ENCODE data around the gene SINHCAF.
"Not testable (repeated sequence)": the region's sequence is repeated elsewhere in the genome, so short reads cannot be mapped to it uniquely, and the experiment has no call there.

SINHCAF gene

DNA sequence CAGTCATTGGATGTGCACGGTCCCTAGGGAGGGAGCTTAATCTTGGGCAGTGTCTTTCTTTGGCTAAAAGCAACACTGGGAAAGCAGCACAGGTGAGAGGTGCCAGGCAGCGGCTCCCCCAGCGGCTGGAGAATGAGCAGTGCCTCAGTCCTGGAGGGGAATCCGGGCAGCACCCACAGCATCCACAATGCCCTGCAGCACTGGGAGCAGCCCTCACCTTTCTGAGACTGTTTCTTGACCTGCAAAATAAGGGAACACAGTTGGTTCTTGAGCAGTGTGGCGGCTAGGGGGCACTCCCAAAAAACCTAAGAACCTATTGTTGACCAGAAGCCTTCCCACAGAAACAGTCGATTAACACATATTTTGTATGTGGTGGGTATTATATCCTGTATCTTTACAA is 75.8 kb downstream of the SINHCAF start:
- no peak for DNase-seq
- H3K27me3 ChIP-seq (replicated peaks), result no peaks in the 10 kb centered on the region
- TF ChIP-seq, protein P1, sequence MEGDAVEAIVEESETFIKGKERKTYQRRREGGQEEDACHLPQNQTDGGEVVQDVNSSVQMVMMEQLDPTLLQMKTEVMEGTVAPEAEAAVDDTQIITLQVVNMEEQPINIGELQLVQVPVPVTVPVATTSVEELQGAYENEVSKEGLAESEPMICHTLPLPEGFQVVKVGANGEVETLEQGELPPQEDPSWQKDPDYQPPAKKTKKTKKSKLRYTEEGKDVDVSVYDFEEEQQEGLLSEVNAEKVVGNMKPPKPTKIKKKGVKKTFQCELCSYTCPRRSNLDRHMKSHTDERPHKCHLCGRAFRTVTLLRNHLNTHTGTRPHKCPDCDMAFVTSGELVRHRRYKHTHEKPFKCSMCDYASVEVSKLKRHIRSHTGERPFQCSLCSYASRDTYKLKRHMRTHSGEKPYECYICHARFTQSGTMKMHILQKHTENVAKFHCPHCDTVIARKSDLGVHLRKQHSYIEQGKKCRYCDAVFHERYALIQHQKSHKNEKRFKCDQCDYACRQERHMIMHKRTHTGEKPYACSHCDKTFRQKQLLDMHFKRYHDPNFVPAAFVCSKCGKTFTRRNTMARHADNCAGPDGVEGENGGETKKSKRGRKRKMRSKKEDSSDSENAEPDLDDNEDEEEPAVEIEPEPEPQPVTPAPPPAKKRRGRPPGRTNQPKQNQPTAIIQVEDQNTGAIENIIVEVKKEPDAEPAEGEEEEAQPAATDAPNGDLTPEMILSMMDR (IDR thresholded peaks at IDR 0.05; ENCODE audit: low read depth, low read length, missing control alignments), result no peak
- no peaks in the 10 kb centered on the region for H3K36me3 ChIP-seq (replicated peaks)
- no peak overlapping the region for H3K4me3 ChIP-seq (ENCODE audit: low read depth, low read length)
- in situ Hi-C loops (cut with HindIII; ENCODE audit: low pct_ligation_motif_present, low sequenced_read_pairs), result no loop called here
- H3K27ac ChIP-seq, result no peak overlapping the region

DNA sequence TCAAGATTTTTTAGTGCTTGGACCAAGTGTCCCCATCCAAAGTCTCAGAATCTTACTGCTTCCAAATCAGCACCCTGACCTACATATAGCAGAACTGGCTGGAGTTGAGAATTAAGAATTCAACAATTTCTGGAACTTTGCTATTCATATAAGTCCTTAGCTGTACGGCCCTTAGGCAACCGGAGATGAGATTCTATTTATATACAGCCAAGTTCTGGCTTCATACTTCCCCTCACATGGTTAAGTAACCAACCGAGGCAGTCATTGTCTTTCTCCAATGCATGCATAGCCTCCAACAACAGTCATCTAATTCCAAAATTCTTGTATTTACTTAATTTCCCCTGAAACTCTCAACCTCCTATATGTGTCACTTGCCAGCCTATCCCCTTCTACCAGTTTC is 76.6 kb downstream of the SINHCAF start:
- TF ChIP-seq, protein P1 (IDR thresholded peaks at IDR 0.05; ENCODE audit: low read depth, low read length, missing control alignments), result no peak
- in situ Hi-C loops (cut with HindIII; ENCODE audit: low pct_ligation_motif_present, low sequenced_read_pairs), result no loop called here
- Histone ChIP-seq H3K27me3 (replicated peaks) (no peaks in the 10 kb centered on the region), H3K4me3 (ENCODE audit: low read depth, low read length) (no peak overlapping the region), H3K27ac (no peak overlapping the region), H3K36me3 (replicated peaks) (no peaks in the 10 kb centered on the region)
- DNase-seq, result no peak

DNA sequence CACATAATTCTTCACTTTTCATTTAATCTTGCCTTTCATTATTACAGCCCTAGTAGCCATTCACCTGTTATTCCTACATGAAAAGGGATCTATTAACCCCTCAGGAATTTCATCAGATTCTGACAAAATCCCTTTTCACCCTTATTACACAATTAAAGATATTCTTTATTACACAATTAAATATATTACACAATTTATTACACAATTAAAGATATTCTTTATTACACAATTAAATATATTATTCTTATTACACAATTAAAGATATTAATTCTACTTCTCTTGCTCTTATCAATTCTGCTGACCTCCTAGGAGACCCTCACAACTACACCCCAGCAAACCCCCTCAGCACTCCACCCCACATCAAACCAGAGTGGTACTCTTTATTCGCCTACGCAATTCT is 77.1 kb downstream of the SINHCAF start:
- DNase-seq, result no peak
- Histone ChIP-seq H3K27ac (no peak overlapping the region), H3K4me3 (ENCODE audit: low read depth, low read length) (no peak overlapping the region), H3K27me3 (replicated peaks) (no peaks in the 10 kb centered on the region), H3K36me3 (replicated peaks) (no peaks in the 10 kb centered on the region)
- TF ChIP-seq, protein P1 (IDR thresholded peaks at IDR 0.05; ENCODE audit: low read depth, low read length, missing control alignments), result no peak
- in situ Hi-C loops (cut with HindIII; ENCODE audit: low pct_ligation_motif_present, low sequenced_read_pairs), result no loop called here

DNA sequence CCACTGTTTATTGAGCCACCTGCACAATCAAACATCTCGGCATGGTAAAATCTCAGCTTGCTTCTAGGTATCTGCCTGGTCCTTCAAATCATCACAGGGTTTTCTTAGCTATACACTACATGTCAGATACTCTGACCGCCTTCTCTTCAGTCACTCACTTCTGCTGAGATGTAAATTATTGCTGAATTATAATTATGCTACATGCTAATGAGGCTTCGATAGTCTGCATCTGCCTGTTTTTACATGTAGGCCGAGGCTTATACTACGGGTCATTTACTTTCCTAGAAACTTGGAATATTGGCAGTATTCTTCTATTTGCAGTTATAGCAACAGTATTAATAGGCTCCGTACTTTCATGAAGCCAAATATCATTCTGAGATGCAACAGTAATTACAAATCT is 77.6 kb downstream of the SINHCAF start:
- H3K27ac ChIP-seq, result no peak overlapping the region
- no peaks in the 10 kb centered on the region for H3K36me3 ChIP-seq (replicated peaks)
- H3K4me3 ChIP-seq (ENCODE audit: low read depth, low read length), result no peak overlapping the region
- H3K27me3 ChIP-seq (replicated peaks), result no peaks in the 10 kb centered on the region
- TF ChIP-seq, protein P1 (IDR thresholded peaks at IDR 0.05; ENCODE audit: low read depth, low read length, missing control alignments), result no peak
- in situ Hi-C loops (cut with HindIII; ENCODE audit: low pct_ligation_motif_present, low sequenced_read_pairs), result no loop called here
- no peak for DNase-seq

DNA sequence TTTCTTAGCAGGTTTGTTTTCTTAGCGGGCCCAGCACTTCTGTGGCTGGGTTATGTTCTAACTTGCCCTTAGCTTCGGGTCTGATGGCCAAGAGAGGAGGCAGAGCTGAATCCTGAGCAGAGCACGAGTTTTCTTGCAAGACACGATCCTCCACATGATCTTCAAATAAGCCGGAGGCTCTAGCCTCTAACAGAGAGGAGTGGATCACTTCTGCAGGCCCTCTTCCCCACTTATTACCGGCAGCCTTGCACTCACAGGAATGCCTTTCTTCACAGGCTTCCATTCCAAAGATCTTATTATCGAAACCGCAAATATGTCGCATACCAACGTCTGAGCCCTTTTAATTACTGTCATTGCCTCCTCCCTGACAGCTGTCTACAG is 79.5 kb downstream of the SINHCAF start:
- Histone ChIP-seq H3K27me3 (replicated peaks) (no peaks in the 10 kb centered on the region), H3K4me3 (ENCODE audit: low read depth, low read length) (no peak overlapping the region), H3K27ac (no peak overlapping the region), H3K36me3 (replicated peaks) (no peaks in the 10 kb centered on the region)
- DNase-seq, result no peak
- in situ Hi-C loops (cut with HindIII; ENCODE audit: low pct_ligation_motif_present, low sequenced_read_pairs), result no loop called here
- TF ChIP-seq, protein P1 (IDR thresholded peaks at IDR 0.05; ENCODE audit: low read depth, low read length, missing control alignments), result no peak

DNA sequence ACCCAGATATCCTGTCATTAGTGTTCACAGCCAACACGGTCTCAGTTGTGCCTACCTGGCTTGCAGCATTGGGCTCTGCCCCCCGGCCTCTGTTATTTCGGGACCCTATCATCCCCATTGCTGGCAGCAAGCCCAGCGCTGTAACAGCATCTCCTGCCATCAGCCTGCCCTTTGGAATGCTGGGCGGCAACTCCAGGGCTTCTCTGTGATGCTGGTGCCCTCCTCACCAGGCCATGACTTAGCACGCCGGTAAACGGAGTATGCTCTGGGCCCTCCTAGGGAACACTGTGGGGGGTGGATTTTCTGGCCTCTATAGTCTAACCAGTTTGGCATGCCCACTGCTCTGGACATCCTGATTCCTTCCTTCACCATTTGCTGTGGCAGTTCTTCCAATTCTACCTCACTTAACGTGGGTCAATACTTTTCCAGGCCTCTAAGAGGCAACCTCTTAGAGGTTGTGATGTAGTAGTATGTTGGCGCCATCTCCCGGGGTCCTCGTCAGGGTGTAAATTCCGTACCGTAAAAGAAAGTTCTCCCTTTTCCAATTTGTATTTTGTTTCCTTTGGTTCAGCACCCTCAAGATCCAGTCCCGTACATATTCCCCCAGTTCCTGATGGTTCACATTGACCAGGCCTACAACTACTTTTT is 80.0 kb downstream of the SINHCAF start:
- Histone ChIP-seq H3K4me3 (ENCODE audit: low read depth, low read length) (no peak overlapping the region), H3K36me3 (replicated peaks) (no peaks in the 10 kb centered on the region), H3K27ac (no peak overlapping the region), H3K27me3 (replicated peaks) (no peaks in the 10 kb centered on the region)
- TF ChIP-seq, protein P1 (IDR thresholded peaks at IDR 0.05; ENCODE audit: low read depth, low read length, missing control alignments), result peak; percentile 36
- in situ Hi-C loops (cut with HindIII; ENCODE audit: low pct_ligation_motif_present, low sequenced_read_pairs), result no loop called here
- DNase-seq, result no peak

DNA sequence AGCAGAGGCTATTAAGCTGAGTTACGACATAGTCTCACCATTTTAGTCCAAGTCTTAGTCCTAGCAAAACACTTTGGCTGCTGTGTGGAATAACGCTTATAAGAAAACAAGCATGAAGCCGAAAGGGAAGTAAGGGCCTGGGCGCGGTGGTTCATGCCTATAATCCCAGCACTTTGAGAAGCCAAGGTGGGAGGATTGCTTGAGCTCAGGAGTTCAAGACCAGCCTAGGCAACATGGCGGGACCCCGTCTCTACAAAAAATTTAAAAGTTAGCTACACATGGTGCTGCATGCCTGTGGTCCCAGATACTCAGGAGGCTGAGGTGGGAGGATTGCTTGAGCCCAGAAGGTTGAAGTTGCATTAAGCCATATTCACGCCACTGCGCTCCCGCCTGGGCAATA is 83.5 kb downstream of the SINHCAF start:
- DNase-seq; H3K36me3 ChIP-seq (replicated peaks); H3K4me3 ChIP-seq (ENCODE audit: low read depth, low read length); H3K27me3 ChIP-seq (replicated peaks); in situ Hi-C loops (cut with HindIII; ENCODE audit: low pct_ligation_motif_present, low sequenced_read_pairs); H3K27ac ChIP-seq: not testable (repeated sequence)
